Esophagus (tissue), 2 donors: ENCODE measurements around the gene MIA3. TPM values are rescaled to one million over a fixed set of nuclear protein-coding genes. Genes with fewer than 3 reads are reported as not detected.

Source experiments
- H3K27ac ChIP-seq, 2 donors: one replicate each; pipeline ENCODE4 v1.5.1; 2013; ENCODE audit warnings: low read depth in 2 of 2, mild to moderate bottlenecking in 2 of 2, inconsistent platforms in 1 of 2, low read length in 1 of 2, moderate library complexity in 1 of 2
- H3K27me3 ChIP-seq, 2 donors: one replicate each; pipeline ENCODE4 v1.6.1; 2013; ENCODE audit warnings: low read length in 2 of 2, control low read depth in 1 of 2, mild to moderate bottlenecking in 1 of 2; ENCODE audit not compliant: insufficient read depth in 2 of 2, control insufficient read depth in 1 of 2
- H3K36me3 ChIP-seq, 2 donors: one replicate each; pipeline ENCODE4 v1.6.1; 2013; ENCODE audit warnings: low read length in 1 of 2; ENCODE audit not compliant: control insufficient read depth in 2 of 2, insufficient read depth in 2 of 2
- H3K4me1 ChIP-seq, 2 donors: one replicate each; pipeline ENCODE4 v1.6.1; 2013; ENCODE audit warnings: low read length in 1 of 2; ENCODE audit not compliant: control insufficient read depth in 2 of 2, insufficient read depth in 2 of 2
- H3K4me3 ChIP-seq, 2 donors: one replicate each; pipeline ENCODE4 v1.5.1; 2013; ENCODE audit warnings: low read length in 2 of 2, mild to moderate bottlenecking in 2 of 2, low read depth in 1 of 2, moderate library complexity in 1 of 2
- H3K9me3 ChIP-seq, 2 donors: one replicate each; pipeline ENCODE4 v1.6.1; 2013; ENCODE audit warnings: mild to moderate bottlenecking in 2 of 2, low read depth in 1 of 2, low read length in 1 of 2, moderate library complexity in 1 of 2; ENCODE audit not compliant: control insufficient read depth in 2 of 2, insufficient read depth in 1 of 2
- WGBS, 2 donors: extraction: QIAGEN DNeasy Blood & Tissue Kit; methylation state at CpG; one replicate each; pipeline ENCODE4 v1.1.7; 2013; 5-methylcytosine and 5-hydroxymethylcytosine counted together
- polyA plus RNA-seq, 2 donors: library from polyadenylated mRNA; stranded (reverse); fragments of 200-250 nt; gene quantifications; one replicate each; pipeline ENCODE4 v1.2.3, GENCODE V29; 2013
- donor health status: healthy with polysubstance abuse.
- donor health status: Bipolar disorder and iron deficiency.

The MIA3 gene
- polyA plus RNA-seq, 2 donors: 17.3 to 18.2 TPM

- Histone ChIP-seq H3K27me3 (no peaks in the 10 kb centered on the region), H3K36me3 (peaks cover 0 to 2% of the 10 kb centered on the region in 2 donors), H3K4me1 (no peaks in the 10 kb centered on the region), H3K4me3 (no peak overlapping the region), H3K9me3 (no peaks in the 10 kb centered on the region), H3K27ac (no peak overlapping the region)
- 95 to 97% methylated on average over 8 of the region's 8 CpGs for WGBS, 2 donors
Observed at GRCh38 chr1:222696741-222697140, 78.8 kb downstream of the MIA3 start.

GRCh38 chr1:222697203-222697602, 79.3 kb downstream of the MIA3 start:
- Histone ChIP-seq H3K27ac (no peak overlapping the region), H3K27me3 (no peaks in the 10 kb centered on the region), H3K36me3 (peaks cover 0 to under 1% of the 10 kb centered on the region in 2 donors), H3K9me3 (no peaks in the 10 kb centered on the region), H3K4me1 (no peaks in the 10 kb centered on the region), H3K4me3 (no peak overlapping the region)
- WGBS, 2 donors: 79 to 87% methylated on average over 2 of the region's 2 CpGs

DNA sequence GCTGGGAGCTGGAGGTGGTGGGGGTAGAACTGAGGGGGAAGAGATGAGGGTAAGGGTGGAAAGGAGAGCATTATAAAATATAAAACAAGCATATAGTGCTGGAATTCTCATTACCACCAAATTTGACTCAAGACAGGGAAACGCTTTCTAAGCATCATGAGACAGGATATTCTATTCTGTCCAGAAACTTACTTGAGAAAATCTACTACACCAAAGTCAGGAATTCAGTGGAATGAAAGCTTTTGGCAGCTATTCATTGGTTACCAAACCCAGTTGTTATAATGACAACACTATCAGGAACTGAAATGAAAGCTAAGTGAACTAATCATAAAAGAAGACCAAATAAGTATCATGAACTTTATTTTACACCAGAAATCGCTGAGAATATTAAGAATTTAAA, 79.9 kb downstream of the MIA3 start:
- WGBS, 2 donors: 85 to 87% methylated on average over 2 of the region's 2 CpGs
- Histone ChIP-seq H3K27me3 (no peaks in the 10 kb centered on the region), H3K4me1 (no peaks in the 10 kb centered on the region), H3K4me3 (no peak overlapping the region), H3K27ac (no peak overlapping the region), H3K36me3 (no peaks in the 10 kb centered on the region), H3K9me3 (no peaks in the 10 kb centered on the region)

DNA sequence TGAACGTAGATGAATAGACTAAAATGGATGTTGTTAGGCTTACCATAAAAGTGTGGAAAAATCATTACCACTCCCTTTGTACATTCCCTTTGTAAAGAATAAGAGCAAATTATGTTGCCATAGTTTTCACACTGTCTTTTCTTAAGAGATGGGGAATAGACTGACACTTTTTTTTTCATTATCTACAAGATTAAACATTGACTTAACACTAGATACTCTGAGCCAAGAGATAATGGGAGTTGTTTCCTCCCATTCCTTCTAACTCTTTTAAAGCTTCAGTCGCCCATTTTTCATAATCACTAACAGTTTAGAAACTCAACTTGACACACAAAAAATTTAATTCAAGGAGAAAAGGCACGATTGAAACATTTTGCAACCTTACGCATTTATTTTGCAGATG, 84.3 kb downstream of the MIA3 start:
- H3K4me1 ChIP-seq: no peaks in the 10 kb centered on the region
- H3K9me3 ChIP-seq: no peaks in the 10 kb centered on the region
- no peak overlapping the region for H3K4me3 ChIP-seq
- no peaks in the 10 kb centered on the region for H3K27me3 ChIP-seq
- no peak overlapping the region for H3K27ac ChIP-seq
- WGBS, 2 donors: 85 to 90% methylated on average over 4 of the region's 4 CpGs
- H3K36me3 ChIP-seq: no peaks in the 10 kb centered on the region

- H3K4me3 ChIP-seq: no peak overlapping the region
- 97 to 98% methylated on average over 1 of the region's 1 CpG for WGBS, 2 donors
- no peaks in the 10 kb centered on the region for H3K36me3 ChIP-seq
- H3K9me3 ChIP-seq: no peaks in the 10 kb centered on the region
- no peaks in the 10 kb centered on the region for H3K4me1 ChIP-seq
- H3K27me3 ChIP-seq: no peaks in the 10 kb centered on the region
- H3K27ac ChIP-seq: no peak overlapping the region
Observed at GRCh38 chr1:222704260-222704659, 86.4 kb downstream of the MIA3 start.

DNA sequence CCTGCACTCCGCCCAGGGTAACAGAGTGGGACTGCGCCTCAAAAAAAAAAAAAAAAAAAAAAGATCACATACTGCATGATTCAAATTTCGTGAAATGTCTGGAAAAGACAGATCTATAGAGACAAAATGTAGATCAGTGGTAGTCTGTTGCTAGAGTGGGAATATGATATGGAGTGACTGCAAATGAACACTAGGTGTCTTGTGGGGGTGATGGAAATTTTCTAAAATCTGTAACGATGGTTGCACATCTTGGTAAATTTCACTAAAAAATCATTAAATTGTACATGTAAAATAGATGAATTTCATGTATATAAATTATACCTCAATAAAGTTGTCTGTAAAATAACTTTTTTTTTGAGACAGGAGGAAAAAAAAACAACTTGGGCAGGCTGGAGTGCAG, 88.9 kb downstream of the MIA3 start:
- WGBS, 2 donors: 71 to 84% methylated on average over 4 of the region's 4 CpGs
- no peak overlapping the region for H3K4me3 ChIP-seq
- no peaks in the 10 kb centered on the region for H3K9me3 ChIP-seq
- no peaks in the 10 kb centered on the region for H3K4me1 ChIP-seq
- no peaks in the 10 kb centered on the region for H3K36me3 ChIP-seq
- no peak overlapping the region for H3K27ac ChIP-seq
- H3K27me3 ChIP-seq: no peaks in the 10 kb centered on the region

DNA sequence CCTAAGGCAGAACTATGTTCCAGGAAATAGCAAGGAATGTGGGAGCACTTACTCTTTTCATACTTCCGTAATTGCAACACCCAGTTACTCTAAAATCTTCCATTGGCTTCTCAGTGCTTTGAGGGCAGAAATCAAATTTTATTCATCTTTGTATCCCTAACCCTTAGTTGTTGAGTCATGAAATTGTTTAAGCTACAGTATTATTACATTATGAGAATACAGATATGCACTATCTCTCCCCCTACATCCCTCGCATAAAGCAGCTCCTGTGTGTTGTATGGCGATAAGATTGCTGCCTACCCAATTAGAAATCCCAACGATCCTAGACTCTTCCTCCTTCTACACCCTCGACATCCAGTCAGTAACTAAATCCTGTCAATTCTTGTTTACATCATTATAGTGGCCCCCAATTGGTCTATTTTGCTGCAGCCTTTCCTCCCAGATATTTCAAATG, 91.8 kb downstream of the MIA3 start:
- H3K36me3 ChIP-seq: no peaks in the 10 kb centered on the region
- no peaks in the 10 kb centered on the region for H3K4me1 ChIP-seq
- no peak overlapping the region for H3K4me3 ChIP-seq
- H3K27ac ChIP-seq: no peak overlapping the region
- WGBS, 2 donors: 86 to 88% methylated on average over 5 of the region's 5 CpGs
- H3K27me3 ChIP-seq: no peaks in the 10 kb centered on the region
- H3K9me3 ChIP-seq: no peaks in the 10 kb centered on the region

GRCh38 chr1:222711319-222712252, 93.7 kb downstream of the MIA3 start:
- 0 to 1% methylated on average over 37 to 42 of the region's 42 CpGs for WGBS, 2 donors
- H3K9me3 ChIP-seq: no peaks in the 10 kb centered on the region
- no peaks in the 10 kb centered on the region for H3K4me1 ChIP-seq
- H3K4me3 ChIP-seq: peak overlapping the region; percentile 67 to 78
- peak overlapping the region; percentile 96 to 98 for H3K27ac ChIP-seq
- no peaks in the 10 kb centered on the region for H3K27me3 ChIP-seq
- H3K36me3 ChIP-seq: peaks cover 0 to 3% of the 10 kb centered on the region in 2 donors

DNA sequence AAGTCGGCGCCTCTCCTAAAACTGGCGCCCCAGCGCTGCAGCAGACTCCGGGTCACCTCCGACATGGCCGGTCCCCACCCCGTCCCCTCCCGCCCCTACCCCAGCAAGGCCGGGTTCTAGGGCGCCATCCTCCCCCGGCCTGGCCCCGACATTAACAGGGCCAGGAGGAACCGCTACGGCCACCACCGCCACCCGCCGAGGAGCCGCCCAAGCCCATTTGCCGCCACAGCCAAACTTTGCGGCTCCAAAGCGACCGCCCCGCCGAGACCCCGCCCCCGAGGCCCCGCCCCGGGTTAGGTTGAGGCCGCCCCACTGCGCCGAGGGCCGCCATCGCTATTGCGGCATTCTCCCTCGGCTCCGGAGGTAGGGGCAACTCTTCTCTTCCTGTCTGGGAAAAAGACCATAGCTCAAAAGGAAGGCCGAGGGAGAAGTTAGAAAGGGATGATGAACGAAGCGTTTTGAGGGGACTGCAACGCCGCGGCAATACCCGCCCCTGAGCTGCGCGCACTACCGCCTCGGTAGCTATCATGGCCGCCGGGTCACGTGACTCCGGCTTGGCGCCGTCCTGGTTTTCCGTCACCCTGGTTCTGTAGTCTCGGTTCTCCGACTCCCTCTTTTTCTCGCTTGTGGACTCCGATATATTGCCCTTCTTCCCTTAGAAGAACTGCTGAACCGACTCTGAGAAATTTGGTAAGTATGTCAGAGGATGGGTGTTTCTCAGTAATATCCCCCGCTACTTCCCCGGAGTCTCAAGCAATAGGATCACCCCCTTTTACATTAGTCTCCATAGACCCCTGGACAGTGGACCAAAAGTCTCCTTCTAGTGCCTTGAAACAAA, 94.6 kb downstream of the MIA3 start, which contains the start of the genes AIDA and BROX:
Gene AIDA, minus strand, starts transcription at position 239 of the 838 bp plus-strand sequence. Its CDS starts 174 bp downstream, at position 65.
Gene BROX, plus strand, starts transcription at position 312 of the 838 bp plus-strand sequence. CDS start 3,136 bp downstream, outside the sequence.
- peak within 1 kb of the TSS; percentile 67 to 78 for H3K4me3 ChIP-seq
- H3K27me3 ChIP-seq: no peaks in the 10 kb centered on the region
- no peaks in the 10 kb centered on the region for H3K9me3 ChIP-seq

More for the DNA sequence above, 94.6 kb downstream of the MIA3 start, which contains the start of the genes AIDA and BROX:
- WGBS, 2 donors: 1% methylated on average over 48 to 53 of the region's 62 CpGs
- H3K27ac ChIP-seq: peak within 1 kb of the TSS; percentile 96 to 98
- peaks cover 0 to 3% of the 10 kb centered on the region in 2 donors for H3K36me3 ChIP-seq
- no peaks in the 10 kb centered on the region for H3K4me1 ChIP-seq
